Activated CD4-positive, alpha-beta memory T cell treated with anti-CD3 and anti-CD28 coated beads for 36 hours (primary cell): ENCODE results near the gene TPCN1. TPM values are rescaled to one million over a fixed set of nuclear protein-coding genes. Genes with fewer than 3 reads are reported as not detected.

Experiments
- CTCF ChIA-PET: fragments of 350-600 bp; sonication (Branson Sonifier 250); formaldehyde crosslinking; loops from one replicate; lab custom pipeline; 2021; ENCODE audit warnings: antibody characterized with exemption, inconsistent platforms; lab: Charles Lee
- POLR2A ChIA-PET: fragments of 350-600 bp; sonication (Branson Sonifier 250); formaldehyde crosslinking; loops from one replicate; lab custom pipeline; 2021; ENCODE audit warnings: antibody characterized with exemption; lab: Charles Lee
- DNase-seq: peaks from one replicate; pipeline ENCODE4 v3.0.0-alpha.2; 2020
- H3K27ac Mint-ChIP-seq: one replicate; pipeline ENCODE4 v1.8.0; 2021; ENCODE audit warnings: mixed read lengths
- H3K27me3 Mint-ChIP-seq: one replicate; pipeline ENCODE4 v1.8.0; 2021; ENCODE audit warnings: mixed read lengths
- H3K36me3 Mint-ChIP-seq: one replicate; pipeline ENCODE4 v1.8.0; 2021; ENCODE audit warnings: mixed read lengths
- H3K4me1 Mint-ChIP-seq: one replicate; pipeline ENCODE4 v1.8.0; 2021; ENCODE audit warnings: low read depth, mixed read lengths
- H3K4me3 Mint-ChIP-seq: one replicate; pipeline ENCODE4 v1.8.0; 2021; ENCODE audit warnings: mild to moderate bottlenecking, mixed read lengths
- H3K9me3 Mint-ChIP-seq: one replicate; pipeline ENCODE4 v1.8.0; 2021; ENCODE audit warnings: mixed read lengths
- intact Hi-C: fragments of 100-400 bp; cut with micrococcal nuclease; formaldehyde crosslinking; loops from one replicate; pipeline ENCODE4 v1.15.1; 2023
- total RNA-seq, 2 experiments: library from RNA; stranded (reverse); gene quantifications; one replicate each; pipeline ENCODE4 v1.2.3, GENCODE V29; 2021

Gene TPCN1
- total RNA-seq, 2 experiments from 2014 or later = 44.0 to 51.6 TPM

DNA sequence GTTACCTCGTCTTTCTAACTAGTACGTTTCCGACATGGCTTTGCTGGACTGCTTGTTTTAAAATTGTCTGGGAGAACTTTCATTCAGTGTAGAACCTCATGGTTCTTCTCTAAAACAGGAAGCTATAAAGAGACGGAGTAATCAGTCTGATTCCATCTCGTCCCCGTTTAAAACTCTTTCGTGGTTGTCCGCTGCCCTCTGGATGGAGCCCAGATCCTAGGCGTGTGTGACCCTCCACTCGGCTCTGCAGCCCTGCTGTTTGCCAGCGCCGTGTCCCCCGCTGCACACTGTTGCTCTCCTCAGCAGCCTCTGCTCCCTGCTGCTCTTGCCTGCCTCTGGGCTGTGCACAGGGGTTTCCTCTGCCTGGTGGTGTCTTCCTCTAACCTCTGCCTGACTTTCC is 63.5 kb downstream of the TPCN1 start:
- intact Hi-C loops = no loop called here
- Mint-ChIP-seq H3K27me3 (no peaks in the 10 kb centered on the region), H3K27ac (no peak overlapping the region), H3K36me3 (peaks cover 18% of the 10 kb centered on the region), H3K4me1 (no peaks in the 10 kb centered on the region), H3K9me3 (no peaks in the 10 kb centered on the region), H3K4me3 (no peak overlapping the region)
- DNase-seq = no peak
- ChIA-PET POLR2A (no interaction called here), CTCF (no interaction called here)

DNA sequence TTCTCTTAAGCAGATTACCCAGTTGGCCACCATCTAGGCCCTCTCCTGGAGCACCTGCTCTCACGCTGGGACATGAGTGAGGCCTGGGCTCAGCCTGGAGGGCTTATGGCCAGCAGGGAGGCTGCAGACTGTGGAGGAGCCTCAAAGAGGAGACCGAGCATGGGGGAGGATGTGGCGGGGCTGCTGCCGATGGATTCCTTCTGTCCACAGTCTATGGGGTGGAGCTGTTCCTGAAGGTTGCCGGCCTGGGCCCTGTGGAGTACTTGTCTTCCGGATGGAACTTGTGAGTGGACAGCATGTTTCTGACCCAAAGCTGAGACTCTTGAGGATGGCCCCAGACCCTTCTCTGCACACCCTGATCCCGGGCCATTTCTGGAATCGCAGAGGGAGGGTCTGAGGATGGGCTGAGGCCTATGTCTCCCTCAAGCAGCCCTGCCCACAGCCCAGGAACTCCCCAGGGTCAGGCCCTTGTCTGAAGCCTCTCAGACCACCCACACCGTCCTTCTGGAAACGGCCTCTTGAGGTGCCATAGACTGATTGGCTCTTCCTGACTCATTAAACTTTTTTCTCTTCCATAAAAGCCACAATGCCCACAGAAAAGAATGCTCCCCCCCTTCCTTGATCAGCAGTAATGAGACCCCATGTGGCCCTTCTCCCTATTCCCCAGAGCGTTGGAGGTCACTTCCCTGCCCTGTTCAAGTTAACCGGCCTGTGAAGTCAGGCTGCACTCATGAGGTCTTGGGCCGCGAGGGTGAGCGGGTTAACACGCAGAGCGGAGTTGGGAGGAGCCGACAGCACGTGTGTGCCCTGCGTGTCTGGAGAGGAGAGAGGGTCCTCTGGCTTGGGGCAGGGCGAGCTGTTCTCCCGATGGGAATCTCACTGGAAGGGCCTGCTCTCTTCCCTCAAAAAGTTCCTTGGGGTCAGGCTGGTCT is 64.7 kb downstream of the TPCN1 start:
- Mint-ChIP-seq H3K27me3 (no peaks in the 10 kb centered on the region), H3K27ac (no peak overlapping the region), H3K36me3 (peaks cover 15% of the 10 kb centered on the region), H3K4me3 (no peak overlapping the region), H3K4me1 (no peaks in the 10 kb centered on the region), H3K9me3 (no peaks in the 10 kb centered on the region)
- CTCF ChIA-PET = no interaction called here
- POLR2A ChIA-PET = no interaction called here
- intact Hi-C loops = no loop called here
- DNase-seq = no peak

DNA sequence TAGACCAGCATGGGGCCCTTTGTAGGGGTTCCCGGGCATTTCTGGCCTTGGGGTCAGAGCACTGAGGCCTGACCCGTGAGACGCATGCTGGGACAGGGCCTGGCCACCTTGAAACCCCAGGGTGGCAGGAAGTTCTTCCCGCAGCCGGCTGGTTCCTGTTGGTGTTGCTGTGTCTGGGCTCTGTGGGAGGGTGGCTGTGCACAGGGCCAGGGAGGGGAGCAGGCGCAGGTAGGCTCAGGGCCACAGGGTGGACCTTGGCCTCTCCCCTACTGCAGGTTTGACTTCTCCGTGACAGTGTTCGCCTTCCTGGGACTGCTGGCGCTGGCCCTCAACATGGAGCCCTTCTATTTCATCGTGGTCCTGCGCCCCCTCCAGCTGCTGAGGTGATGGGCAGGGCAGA is 65.4 kb downstream of the TPCN1 start:
- Mint-ChIP-seq H3K36me3 (peaks cover 15% of the 10 kb centered on the region), H3K27ac (no peak overlapping the region), H3K4me3 (no peak overlapping the region), H3K9me3 (no peaks in the 10 kb centered on the region), H3K27me3 (no peaks in the 10 kb centered on the region), H3K4me1 (no peaks in the 10 kb centered on the region)
- POLR2A ChIA-PET = no interaction called here
- CTCF ChIA-PET = no interaction called here
- DNase-seq = no peak
- intact Hi-C loops = no loop called here

DNA sequence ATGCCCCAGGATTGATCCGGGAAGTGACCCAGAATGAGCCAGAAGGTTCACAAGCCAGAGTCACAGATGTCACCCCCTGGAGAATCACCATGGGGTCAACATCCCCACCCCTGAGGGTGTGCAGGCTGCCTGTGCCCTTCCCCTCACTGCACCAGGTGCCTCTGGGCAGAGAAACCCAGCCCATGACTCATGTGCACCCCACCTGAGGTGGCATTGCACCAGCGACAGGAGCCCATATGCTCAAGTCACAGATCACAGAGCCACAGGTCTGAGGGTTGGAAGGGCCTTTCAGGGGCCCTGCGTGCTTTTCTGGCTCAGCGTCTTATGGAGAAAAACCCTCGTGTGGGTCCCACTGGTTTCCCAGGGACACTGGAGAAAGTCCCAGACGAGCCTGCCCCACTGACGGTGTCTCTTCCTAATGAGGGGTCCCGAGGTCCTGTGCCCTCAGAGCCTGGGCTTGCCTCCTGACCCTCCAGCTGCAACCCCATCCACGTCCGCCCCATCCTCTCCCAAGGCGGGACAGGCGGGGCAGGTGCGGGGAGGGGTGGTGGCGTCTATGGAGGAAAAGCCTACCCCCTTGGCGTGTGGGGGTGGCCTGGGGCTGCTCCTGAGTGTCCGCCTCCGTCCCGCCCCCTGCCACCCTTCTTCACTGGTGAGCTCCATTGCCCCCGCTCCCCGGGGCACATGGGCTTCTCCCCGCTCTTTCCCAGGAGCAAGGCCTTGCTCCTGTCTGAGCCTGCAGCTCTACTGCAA is 66.1 kb downstream of the TPCN1 start:
- intact Hi-C loops = no loop called here
- CTCF ChIA-PET = no interaction called here

DNA sequence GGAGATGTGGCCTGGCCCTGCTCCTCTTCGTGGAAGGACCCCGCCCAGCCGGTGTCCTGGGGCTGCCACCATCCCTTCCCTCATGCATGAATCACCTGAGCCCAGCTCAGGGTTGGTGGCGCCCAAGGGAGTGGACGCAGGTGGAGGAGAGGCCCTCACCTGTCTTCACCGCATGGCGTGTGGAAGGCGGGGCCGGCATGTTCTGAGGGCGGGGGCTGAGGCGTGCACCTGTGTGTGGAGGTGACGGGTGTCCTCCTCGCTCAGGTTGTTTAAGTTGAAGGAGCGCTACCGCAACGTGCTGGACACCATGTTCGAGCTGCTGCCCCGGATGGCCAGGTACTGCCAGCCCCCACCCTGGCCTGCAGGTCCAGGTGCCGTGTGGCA is 66.6 kb downstream of the TPCN1 start:
- H3K27me3 Mint-ChIP-seq = no peaks in the 10 kb centered on the region
- H3K36me3 Mint-ChIP-seq = peaks cover 15% of the 10 kb centered on the region
- no peak overlapping the region for H3K4me3 Mint-ChIP-seq
- no peak for DNase-seq
- intact Hi-C loops = no loop called here
- no peak overlapping the region for H3K27ac Mint-ChIP-seq
- no peaks in the 10 kb centered on the region for H3K9me3 Mint-ChIP-seq
- no peaks in the 10 kb centered on the region for H3K4me1 Mint-ChIP-seq
- ChIA-PET POLR2A (no interaction called here), CTCF (no interaction called here)

More for the DNA sequence above, 66.1 kb downstream of the TPCN1 start:
- DNase-seq = no peak
- Mint-ChIP-seq H3K27ac (no peak overlapping the region), H3K4me1 (no peaks in the 10 kb centered on the region), H3K36me3 (peaks cover 15% of the 10 kb centered on the region), H3K4me3 (no peak overlapping the region), H3K27me3 (no peaks in the 10 kb centered on the region), H3K9me3 (no peaks in the 10 kb centered on the region)
- POLR2A ChIA-PET = no interaction called here

DNA sequence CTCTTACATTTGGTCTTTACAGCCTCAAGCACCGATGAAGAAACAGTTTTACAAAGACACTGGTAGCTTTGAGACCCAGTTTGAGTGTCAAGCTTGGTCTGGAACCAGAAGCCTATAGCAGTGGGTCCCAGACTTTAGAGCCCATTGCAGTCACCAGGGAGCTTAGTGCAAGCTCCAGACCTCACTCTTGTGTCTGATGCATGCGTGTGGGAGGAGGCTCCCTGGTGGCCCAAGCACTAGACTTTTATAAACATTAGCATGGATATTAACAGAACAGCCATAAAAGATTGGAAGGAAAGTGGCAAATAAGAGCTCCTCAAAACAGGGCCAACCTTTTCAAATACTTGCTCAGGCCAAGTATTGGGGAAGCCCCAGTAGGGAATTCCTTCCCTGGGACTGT is 68.1 kb downstream of the TPCN1 start:
- Mint-ChIP-seq H3K27me3 (no peaks in the 10 kb centered on the region), H3K36me3 (peaks cover 19% of the 10 kb centered on the region), H3K4me3 (no peak overlapping the region), H3K9me3 (no peaks in the 10 kb centered on the region), H3K4me1 (no peaks in the 10 kb centered on the region), H3K27ac (no peak overlapping the region)
- intact Hi-C loops = no loop called here
- DNase-seq = no peak
- POLR2A ChIA-PET = no interaction called here
- CTCF ChIA-PET = no interaction called here

DNA sequence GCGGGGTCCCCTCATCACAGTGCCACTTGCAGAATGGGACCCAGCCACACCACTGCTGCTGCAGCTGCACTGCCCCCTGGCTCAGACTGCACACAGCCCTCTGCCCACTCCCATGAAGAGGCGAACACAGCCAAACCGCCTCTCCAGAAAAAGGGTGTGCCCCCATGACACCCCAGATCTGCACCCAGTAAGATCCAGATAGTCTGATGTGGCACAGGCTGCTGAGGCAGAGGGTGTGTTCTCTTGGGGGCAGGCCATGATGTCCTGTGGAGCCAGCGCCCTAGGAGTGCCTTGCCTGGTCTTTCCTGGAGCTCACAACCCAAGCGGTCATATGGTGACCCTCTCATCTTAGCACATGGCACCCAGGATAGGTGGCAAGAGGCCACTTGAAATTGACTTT is 69.2 kb downstream of the TPCN1 start:
- CTCF ChIA-PET = no interaction called here
- intact Hi-C loops = no loop called here
- H3K4me3 Mint-ChIP-seq = no peak overlapping the region

DNA sequence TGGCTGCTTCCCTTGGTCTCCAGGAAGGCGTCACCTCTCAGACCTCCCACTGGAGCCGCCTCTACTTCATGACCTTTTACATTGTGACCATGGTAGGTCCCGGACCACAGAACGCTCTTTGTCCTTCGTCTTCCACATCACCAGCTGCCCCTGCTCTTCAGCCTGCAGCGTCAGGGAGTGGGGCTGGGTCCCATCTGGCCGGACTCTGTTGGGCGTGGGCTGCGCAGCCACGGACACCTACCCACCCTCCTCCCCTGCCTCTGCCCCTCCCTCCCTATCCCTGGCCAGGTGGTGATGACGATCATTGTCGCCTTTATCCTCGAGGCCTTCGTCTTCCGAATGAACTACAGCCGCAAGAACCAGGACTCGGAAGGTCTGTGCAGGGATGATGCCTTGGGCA is 70.3 kb downstream of the TPCN1 start:
- no peak overlapping the region for H3K27ac Mint-ChIP-seq
- intact Hi-C loops = no loop called here
- no peak for DNase-seq
- CTCF ChIA-PET = no interaction called here
- no peaks in the 10 kb centered on the region for H3K9me3 Mint-ChIP-seq
- H3K4me3 Mint-ChIP-seq = no peak overlapping the region
- POLR2A ChIA-PET = no interaction called here
- H3K4me1 Mint-ChIP-seq = no peaks in the 10 kb centered on the region
- peaks cover 13% of the 10 kb centered on the region for H3K36me3 Mint-ChIP-seq
- H3K27me3 Mint-ChIP-seq = no peaks in the 10 kb centered on the region

More for the DNA sequence above, 69.2 kb downstream of the TPCN1 start:
- Mint-ChIP-seq H3K9me3 (no peaks in the 10 kb centered on the region), H3K27me3 (no peaks in the 10 kb centered on the region), H3K36me3 (peaks cover 14% of the 10 kb centered on the region), H3K27ac (no peak overlapping the region), H3K4me1 (no peaks in the 10 kb centered on the region)
- POLR2A ChIA-PET = no interaction called here
- DNase-seq = no peak

DNA sequence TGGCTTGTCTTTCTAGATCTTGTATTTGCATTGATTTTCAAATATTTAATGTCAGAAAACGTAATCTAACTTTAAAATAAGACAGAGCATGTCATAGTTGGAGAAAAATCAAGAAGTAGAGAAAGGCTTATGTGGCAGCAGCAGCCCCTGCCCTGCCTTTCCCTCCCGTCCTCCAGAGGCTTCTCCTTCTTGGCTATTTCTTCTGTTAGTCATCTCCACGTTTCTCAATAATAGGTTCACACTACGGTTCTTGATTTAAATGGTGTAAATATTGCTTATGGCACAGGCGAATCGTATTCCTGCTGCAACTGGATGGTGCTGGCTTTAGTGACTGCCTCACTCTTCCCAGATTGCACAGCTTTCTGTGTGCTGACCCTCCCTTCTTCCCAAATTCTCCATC is 70.8 kb downstream of the TPCN1 start:
- POLR2A ChIA-PET = no interaction called here
- Mint-ChIP-seq H3K27me3 (no peaks in the 10 kb centered on the region), H3K36me3 (peaks cover 16% of the 10 kb centered on the region), H3K9me3 (no peaks in the 10 kb centered on the region), H3K27ac (no peak overlapping the region), H3K4me3 (no peak overlapping the region), H3K4me1 (no peaks in the 10 kb centered on the region)
- DNase-seq = no peak
- intact Hi-C loops = no loop called here
- CTCF ChIA-PET = no interaction called here

DNA sequence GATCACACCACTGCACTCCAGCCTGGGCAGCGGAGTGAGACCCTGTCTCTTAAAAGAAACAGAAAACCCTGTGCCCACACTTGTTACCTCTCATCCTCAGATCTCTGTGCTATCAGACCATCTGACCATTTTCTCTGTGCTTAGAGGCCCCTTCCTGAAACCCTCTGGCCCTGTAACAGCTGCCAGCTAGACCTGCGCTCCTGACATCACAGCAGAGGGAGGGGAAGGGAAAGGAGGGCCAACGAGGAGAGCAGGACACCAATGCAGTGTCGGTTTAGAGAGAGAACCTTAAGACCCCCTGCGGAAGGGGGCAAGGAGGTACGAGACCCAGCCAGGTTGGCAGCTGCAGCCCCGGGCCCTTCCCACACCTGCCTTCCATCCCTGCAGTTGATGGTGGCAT is 71.3 kb downstream of the TPCN1 start:
- intact Hi-C loops = no loop called here
- Mint-ChIP-seq H3K36me3 (peaks cover 16% of the 10 kb centered on the region), H3K9me3 (no peaks in the 10 kb centered on the region), H3K4me1 (no peaks in the 10 kb centered on the region), H3K27ac (no peak overlapping the region), H3K27me3 (no peaks in the 10 kb centered on the region), H3K4me3 (no peak overlapping the region)
- ChIA-PET POLR2A (no interaction called here), CTCF (no interaction called here)
- no peak for DNase-seq

DNA sequence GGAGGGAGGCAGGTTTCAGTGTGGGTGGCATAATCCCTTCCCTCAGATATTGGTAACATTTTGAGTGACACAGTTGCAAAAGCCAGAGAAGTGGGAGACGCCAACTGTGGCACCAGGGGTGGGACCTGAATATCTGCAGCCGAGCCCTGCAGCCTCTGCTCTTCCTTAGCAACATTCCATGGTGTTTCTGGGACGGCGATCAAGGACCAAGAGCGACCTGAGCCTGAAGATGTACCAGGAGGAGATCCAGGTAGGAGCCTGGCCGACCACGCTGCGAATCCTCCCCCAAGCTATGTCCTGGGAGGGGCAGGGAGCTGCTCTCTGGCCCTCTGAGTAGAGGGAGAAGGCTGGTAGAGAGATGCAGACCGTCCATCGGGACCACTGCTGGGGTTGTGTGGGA is 71.8 kb downstream of the TPCN1 start:
- ChIA-PET POLR2A (no interaction called here), CTCF (interaction anchor here (0.8 kb wide), 1 partner anchor 97 kb away, joined by 3 read pairs; no protein-coding TSS in a partner anchor)
- no peak for DNase-seq
- peaks cover 16% of the 10 kb centered on the region for H3K36me3 Mint-ChIP-seq
- H3K4me3 Mint-ChIP-seq = no peak overlapping the region
- no peak overlapping the region for H3K27ac Mint-ChIP-seq
- H3K4me1 Mint-ChIP-seq = no peaks in the 10 kb centered on the region
- H3K27me3 Mint-ChIP-seq = no peaks in the 10 kb centered on the region
- H3K9me3 Mint-ChIP-seq = no peaks in the 10 kb centered on the region
- intact Hi-C loops = no loop called here

DNA sequence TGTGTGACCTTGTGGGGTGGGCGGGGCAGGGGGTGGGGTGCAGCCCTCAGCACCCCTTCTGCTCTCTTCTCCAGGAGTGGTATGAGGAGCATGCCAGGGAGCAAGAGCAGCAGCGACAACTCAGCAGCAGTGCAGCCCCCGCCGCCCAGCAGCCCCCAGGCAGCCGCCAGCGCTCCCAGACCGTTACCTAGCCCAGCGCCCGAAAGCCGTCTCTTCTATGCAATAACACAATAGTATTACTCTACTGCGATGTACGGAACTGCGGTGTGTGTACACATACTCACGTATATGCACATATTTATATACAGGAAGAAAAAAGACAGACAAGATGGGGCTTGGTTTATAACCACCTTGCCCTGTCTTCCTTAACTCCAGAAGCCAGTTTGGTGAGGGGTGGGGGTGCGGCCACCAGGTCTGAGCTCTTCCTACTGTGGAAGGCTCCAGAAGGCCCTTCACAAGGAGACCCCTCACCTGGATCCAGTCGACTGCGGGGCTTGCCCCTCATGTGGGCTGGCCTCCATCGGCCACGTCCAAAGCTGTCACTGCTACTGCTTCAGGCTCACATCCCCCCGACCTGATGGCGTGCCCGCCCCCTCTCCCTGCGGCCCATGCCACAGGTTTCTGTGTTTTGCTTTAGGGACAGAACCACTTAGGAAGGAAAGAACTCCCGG is 74.8 kb downstream of the TPCN1 start:
- no peak for DNase-seq
- Mint-ChIP-seq H3K4me1 (no peaks in the 10 kb centered on the region), H3K36me3 (peaks cover 12% of the 10 kb centered on the region), H3K4me3 (no peak overlapping the region), H3K9me3 (no peaks in the 10 kb centered on the region), H3K27me3 (no peaks in the 10 kb centered on the region), H3K27ac (no peak overlapping the region)
- ChIA-PET POLR2A (no interaction called here), CTCF (no interaction called here)
- intact Hi-C loops = no loop called here
